ENCODE data around the gene UBE2QL1.
"Not testable (repeated sequence)": the region's sequence is repeated elsewhere in the genome, so short reads cannot be mapped to it uniquely, and the experiment has no call there.

UBE2QL1 gene

DNA sequence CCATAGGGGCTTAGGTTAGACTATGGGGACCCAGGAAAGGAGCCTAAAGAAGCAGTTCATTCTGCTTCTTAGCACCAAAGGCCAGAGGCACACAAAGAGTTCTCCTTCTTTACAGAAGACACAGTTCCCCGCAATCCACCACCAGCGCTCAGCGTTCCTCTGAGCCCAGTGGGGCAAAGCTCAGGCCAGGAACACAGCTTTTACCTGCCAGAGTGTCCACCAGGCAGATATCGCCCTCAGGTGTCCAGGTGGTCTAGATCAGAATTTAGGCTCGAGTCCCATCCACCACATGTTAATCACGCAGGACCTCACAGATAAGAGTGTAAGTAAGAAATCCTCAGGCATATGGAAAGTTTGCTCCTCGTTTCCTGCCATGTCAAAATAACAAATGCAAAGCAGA lies 53.0 kb downstream of the UBE2QL1 start:
- DNase-seq, result no peak

DNA sequence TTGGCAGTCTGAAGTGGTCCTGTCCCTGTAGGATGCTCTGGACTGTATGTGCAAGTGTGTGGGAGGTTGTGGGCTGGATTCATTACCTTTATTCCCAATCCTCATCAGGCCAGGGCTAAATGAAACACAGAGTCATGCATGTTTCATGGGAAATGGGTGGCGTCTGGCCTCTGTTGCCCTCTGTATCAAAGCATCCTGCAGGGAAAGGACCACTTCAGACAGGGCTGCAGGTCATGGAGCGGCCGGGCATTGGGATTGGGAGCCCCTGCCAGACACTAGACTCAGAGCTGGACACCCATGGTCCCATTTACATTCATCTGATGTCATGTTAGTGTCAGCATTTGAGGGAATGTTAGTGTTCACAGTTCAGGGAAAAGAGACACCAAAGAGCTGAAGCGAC lies 53.8 kb downstream of the UBE2QL1 start:
- no peak for DNase-seq

DNA sequence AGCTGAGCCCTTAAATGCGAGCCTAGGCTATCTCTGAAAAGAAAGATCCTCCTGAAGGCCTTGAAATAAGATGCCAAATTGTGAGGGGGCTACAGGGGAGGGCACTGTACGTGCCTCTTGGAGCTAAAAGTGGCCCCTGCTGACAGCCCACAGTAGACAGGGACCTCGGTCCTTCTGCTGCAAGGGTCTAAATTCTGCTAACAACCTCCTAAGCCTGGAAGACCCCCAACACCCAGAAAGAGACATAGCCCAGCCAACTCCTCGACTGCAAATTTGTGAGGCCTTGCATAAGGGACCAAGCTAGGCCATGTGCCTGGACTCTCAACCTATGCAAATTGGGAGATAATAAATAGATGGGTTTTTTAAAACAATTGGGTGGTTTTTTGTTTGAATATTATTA lies 54.7 kb downstream of the UBE2QL1 start:
- DNase-seq, result no peak

DNA sequence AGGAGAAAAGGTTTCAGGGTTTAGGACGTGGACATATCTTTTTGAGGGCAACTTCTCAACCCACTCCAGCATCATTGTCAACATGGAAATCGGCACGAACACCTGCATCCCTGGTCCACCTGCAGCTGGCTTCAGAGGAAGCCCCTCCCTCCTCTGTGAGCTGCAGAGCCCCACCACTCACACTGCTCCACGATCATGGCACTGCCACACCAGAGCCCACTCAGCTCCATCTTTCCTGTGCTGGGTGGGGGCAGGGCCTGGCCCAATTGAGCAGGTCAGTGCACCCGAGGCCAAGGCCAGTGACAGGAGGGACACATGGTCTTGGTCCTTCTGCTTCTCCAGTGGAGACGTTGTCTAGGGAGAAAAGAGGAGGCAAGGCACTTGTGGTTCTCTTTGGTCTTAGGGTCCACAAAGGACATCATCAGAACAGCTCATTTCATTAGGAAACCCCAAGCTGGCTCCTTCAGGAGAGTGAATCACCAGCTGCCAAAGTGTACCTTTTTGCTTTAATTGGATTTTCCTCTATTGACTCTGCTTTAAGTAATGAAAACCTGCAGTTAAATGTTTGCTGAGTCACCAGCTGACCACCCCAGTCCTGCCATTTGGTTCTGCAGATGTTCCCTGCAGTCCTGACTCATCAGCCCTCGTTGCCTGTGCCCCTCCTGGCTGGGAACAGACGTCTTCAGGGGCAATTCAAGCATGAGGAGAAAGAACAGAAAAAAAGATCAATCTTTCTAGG lies 56.2 kb downstream of the UBE2QL1 start:
- DNase-seq, result no peak

DNA sequence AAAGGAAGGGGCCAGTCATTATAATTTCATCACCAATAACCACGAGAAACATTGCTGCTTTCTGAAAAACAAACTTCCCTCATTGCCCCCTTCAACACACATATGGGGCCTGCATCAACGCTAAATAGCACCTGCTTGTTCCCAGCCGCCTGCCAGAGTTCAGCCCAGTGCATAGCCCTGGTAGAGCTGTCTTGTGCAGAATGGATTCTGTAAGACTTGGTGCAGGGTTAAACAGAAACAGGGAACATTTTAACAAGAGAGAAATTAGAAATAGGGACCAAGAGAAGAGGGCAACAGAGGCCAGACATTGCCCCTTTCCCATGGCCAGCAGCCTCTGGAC lies 56.7 kb downstream of the UBE2QL1 start:
- no peak for DNase-seq

DNA sequence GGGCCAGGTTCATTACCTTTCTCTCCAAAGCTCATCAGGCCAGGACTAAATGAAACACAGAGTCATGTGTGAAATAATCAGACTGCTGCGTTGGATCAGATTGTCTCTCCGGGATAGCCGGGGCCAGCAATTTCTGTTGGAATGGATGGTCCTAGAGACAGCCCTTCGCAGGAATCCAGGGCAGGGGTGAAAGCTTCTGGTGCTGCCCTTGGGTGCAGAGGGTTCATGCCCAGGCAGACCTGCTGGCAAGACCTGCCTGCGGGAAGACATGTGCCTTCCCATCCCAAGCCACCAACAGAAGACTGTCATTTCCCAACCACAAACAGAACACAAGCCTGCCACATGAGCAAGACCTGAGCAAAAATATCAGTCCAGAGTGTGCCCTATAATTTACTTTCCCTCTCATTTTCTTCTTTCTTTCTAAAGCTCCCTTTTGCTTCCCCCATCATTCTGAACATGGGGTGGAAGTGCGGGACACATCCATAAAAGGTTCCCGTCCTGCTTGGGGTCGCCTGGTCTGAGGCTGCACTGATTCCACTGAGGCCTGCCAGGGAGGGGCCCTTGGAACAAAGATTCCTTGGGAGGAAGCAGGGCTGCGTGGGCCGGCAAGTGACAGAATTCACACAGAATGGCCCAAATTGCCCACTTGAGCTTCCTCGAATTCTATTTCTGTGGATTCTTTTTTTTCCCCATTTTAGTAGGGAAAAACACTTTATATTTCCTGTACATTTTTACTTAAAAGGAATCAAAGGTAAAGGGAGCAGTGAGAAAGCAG lies 57.3 kb downstream of the UBE2QL1 start:
- no peak for DNase-seq

DNA sequence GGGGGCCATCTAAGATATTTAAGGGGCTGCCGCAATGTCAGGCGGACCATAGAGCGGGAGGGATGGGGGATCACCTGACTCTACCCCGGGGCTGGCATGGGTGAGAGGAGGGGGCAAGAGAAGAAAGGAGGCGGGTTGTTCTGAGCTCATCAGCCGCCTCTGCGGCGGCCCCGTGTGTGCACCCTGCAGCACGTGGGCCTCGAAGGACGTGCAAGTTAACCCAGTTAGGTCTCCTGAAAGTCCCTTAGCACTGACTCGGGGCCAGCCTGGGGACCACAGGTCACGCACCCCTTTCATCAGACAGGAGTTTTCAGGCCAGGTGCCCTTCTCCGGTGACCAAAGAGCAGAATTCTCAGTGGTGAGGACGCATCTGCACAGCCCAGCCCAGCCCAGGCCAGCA lies 58.0 kb downstream of the UBE2QL1 start:
- DNase-seq, result no peak

DNA sequence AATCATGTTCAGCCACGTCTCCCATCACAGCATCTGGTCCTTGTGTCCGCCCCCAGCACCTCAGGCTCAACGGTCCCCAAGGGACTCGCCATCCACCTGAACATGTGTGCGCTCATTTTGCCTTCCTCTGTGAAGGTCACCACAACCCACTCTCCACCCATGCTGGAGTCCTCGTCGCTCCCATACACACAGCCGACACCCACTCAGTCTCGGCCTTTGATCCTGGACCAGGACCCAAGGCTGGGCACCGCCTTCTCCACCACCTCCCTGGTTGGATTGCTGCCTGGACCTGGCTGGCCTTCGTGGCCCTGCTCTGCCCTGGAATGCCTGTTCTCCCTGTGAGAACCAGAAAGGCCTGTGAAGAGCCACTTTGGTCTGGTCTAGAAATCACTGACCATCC lies 60.3 kb downstream of the UBE2QL1 start:
- no peak for DNase-seq

DNA sequence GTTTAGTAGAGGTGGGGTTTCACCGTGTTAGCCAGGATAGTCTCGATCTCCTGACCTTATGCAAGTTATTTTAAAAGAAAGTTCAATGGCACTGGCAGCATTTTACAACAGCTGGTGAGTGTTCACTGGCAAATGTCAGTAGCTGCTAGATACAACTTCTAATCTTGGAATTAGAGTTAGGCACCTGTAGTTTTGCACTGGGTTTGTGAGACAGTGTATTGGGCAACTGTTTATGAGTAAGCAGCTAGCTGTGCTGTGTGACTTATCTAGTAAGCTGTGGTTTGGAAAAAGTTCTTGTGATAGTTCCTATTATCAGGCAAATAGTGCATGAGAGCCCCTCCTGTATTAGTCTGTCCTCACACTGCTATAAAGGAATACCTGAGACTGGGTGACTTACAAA lies 61.5 kb downstream of the UBE2QL1 start:
- no peak for DNase-seq

DNA sequence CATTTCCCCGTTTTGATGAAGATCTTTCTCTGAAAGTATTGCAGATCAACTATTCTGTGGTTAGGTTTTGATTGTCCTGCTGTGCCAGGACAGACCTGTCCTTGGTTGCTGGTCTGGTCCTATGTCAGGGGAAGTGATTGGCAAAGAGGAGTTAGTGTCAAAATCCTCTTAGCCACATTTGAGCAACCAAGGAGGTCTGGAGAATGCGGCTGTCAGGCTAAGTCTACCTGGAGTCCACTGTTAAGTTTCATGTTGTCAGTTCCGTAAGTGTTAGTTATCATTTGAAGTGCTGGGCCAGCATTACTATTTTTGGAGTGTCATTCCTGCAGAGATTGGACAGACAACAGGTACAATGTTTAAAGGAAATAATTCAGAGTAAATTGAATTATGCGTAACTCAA lies 62.3 kb downstream of the UBE2QL1 start:
- DNase-seq, result no peak

DNA sequence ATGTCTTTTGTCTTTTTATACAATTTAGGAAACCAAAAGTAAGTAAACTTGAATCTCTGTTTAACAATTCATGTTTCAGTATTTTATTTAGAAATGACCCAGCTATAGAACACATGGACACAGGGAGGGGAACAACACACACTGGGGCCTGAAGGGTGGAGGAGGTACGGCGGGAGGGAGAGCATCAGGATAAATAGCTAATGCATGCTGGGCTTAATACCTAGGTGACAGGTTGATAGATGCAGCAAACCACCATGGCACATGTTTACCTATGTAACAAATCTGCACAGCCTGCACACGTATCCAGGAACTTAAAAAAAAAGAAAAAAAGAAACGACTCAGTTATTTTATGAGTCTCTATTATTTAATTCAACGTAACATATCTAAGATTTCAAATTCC lies 67.2 kb downstream of the UBE2QL1 start:
- DNase-seq, result not testable (repeated sequence)

DNA sequence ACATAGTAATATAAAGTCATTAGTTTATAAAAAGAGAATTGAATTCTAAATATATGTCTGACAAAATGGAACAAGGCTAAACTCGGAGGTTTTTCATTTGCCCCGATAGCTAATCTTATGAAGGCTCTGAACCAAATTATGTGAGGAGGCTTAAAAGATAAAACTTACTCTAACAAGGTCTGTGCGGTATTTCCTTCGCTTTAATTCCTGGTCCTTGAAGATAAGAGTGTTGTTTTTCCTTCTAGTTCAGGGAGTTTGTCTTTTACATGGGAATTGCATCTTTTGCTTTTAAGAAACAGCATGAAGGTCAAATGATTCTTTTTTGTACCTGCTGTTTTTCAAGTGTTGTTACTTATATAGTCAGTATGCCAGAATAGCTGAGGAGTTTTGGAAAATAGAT lies 68.2 kb downstream of the UBE2QL1 start:
- DNase-seq, result no peak

DNA sequence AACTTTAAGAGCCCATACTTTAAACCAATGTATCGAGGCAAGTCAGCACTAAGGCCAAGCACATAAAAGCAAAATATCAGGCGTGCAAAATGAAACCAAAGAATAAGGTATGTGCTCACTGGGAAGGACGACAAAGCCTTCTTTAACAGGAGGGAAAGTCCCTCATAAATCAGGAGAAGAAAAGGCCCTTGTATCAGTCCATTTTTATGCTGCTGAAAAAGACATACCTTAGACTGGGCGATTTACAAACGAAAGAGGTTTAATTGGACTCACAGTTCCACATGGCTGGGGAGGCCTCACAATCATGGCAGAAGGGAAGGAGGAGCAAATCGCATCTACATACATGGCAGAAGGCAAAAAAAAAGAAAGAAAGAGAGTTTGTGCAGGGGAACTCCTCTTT lies 68.9 kb downstream of the UBE2QL1 start:
- DNase-seq, result no peak

DNA sequence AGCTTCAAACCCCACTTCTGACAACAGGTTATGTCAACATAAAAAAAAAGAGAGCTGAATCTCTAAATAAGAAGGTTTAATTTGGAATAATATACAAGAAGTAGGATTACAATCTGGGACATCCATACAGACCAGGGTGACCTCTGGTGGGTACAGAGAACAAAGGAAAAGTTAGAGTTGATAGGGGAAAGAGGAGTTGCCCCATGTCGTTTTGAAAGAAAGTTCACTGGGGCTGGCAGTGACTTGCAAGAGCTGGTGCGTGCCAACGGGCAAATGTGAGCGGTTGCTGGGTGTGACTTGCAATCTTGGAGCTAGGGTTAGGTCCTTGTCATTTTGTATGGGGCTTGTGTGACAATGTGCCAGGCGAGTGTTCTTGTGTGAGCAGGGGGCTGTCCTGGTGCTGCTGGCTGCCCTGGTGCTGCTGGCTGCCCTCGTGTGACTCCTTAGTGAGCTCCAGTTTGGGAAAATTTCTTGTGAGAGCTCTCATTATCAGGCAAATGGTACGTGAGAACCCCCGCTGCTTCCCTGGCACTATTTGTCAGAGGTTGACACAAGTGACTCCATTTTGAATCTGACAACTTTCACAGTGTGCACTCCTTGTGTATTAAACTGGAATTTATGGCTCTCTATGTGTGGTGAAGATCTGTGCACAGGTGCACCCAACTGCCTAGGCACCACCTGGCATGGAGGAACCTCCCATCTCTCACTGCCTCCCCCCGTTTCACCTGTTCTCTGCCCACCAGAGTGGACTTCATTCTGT lies 69.8 kb downstream of the UBE2QL1 start:
- no peak for DNase-seq

DNA sequence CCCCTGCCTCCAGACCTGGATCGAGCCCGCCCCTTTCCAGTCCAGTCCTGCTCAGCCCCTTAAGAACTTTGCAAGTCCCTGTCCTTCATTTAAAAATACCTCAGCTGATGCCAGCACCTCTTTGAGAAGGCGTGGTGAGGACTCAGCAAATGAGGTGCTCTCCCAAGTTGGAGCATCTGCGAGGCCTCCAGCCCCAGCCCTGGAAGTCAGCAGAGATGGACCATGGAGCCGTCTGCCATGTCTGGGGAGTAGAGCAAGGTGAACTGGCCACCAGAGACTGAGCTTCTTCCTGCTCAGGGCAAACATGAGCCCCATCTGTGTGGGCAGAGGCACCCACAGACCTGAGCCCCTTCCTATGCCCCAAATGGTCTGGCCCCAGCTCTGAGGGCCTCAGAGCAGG lies 71.5 kb downstream of the UBE2QL1 start:
- no peak for DNase-seq

DNA sequence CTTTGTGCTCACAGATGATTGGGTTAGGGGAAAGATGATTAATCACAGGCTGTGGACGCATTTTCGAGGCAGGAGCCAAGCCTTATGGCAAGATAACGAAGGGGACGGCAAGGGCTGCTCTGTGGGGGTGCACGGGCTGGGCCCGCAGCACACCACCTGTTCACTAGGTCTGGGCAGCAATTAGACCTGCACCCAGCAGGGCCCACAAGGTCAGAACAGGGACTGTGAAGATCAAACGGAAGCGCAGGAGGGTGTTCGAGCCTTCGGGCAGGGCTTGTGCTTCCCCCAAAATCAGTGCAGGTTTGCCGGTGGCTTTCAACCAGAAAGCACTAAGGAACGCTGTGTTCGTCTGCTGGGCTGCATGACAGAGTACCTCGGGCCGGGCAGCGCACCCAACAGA lies 73.7 kb downstream of the UBE2QL1 start:
- no peak for DNase-seq

DNA sequence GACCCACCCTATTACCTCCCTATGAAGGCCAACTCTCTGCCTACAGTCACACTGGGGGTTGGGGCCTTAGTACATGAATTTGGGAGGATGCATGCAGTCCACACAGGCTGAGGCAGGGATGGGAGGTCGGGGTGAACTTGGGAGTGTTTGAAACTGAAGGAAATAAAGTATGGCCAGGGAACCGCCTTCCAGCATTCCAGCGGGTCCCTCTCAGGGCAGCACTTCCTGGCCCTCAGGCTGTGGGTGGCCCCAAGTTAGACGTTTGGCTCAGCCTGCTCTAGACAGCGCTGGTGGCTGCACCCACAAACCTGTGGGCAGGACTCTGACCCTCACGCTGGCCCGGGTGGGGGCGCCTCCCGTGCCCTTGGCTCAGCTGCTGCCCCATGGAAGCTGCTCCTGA lies 74.3 kb downstream of the UBE2QL1 start:
- DNase-seq, result no peak

DNA sequence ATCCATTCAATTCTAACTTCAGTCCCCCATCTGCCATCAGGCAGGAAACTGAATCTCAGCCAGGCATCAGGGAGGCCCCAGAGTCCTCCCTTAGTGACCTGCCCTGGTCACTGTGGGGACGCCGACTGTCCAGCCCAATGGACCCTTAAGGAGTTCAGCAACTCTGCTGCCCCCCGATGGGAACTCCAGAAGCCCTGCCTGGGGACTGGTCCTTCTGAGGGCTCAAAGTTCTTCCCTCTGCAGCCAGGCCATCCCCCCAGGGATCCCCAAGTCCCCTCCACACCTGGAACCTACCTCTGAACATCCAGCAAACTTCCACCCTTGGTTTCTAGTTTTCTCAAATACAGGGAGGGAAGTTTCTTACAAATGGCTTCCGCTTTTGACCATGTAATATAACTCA lies 76.8 kb downstream of the UBE2QL1 start:
- DNase-seq, result no peak

DNA sequence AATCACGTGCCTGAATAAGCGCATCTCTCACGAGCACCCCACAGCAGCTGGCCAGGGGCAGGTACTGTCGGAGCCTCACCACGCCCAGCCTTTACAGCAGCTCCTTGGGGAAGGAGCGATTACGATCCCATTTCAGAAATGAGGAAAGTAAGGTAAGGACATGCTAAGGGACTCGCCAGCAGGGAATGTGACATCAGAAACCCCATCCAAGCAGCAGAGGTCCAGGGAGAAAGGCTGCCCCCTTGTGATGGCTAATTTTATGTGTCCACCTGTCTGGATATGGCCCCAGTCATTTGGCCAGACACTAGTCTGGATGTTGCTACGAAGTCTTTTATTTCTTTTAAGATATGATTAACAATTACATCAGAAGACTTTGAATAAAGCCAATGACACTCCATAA lies 77.3 kb downstream of the UBE2QL1 start:
- DNase-seq, result no peak

DNA sequence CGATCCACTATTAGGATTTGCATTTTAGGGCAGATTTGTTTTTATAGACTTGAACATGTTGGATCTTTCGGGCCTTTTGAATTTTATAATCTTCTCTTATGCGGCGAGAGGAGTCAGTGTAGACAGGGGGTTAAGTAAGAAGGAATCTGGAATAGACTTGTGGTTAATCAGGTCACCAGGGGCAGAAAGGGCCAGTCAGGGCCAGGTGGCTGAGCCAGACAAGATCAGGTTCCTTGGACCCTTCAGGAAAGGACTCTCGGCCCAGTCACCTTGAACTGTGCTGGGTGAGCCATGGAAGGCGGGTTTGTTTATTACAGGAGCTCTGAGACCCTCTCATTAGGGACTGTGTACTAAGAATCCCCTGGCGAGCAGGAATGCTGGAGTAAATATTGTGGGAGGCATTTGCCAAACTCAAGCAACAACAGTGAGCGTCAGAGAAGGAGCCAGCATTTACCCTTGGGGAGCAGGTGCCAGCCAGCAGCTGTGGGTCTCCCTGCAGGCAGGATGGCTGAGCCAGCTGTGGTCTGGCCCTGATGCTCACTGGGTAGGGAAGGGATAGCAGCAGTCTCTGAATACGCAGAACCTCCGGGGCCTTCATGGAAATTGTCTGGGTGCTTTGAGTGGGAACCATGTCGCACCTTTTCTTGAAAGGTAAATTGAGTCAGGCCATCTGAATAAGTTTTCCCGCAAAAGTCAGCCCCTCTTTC lies 79.2 kb downstream of the UBE2QL1 start:
- DNase-seq, result no peak

DNA sequence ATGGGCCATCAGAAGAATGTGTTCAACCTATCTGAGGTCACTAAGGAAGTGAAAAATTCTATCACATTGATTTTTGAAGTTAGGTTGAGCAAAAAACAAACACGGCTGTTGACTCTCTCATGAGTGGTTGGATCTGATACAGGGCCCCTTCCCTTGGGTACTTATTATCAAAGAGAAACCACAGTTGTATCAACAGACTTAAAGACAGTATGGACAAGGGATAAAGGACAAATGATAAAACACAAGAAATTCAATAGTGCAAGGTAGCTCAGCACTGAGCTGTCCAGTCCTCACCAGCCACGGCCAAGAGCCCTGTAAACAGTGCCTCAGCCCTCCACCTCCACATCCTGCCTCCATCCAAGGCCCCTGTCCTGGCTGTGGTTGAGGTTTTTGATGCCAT lies 86.9 kb downstream of the UBE2QL1 start:
- DNase-seq, result no peak

DNA sequence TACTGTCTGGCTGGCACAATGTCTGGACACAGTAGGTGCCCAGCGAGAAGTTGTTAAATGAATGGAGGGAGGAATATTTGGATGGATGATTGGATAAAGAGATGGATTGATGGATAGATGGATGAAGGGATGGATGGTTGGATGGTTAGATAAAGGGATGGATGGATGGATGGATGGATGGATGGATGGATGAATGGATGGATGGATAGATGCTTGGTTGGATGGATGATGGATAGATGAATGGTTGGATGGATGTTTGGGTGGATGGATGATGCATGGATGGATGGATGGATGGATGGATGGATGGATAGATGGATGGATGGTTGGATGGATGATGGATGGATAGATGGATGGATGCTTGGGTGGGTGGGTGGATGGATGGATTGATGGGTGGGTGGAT lies 90.4 kb downstream of the UBE2QL1 start:
- DNase-seq, result no peak

DNA sequence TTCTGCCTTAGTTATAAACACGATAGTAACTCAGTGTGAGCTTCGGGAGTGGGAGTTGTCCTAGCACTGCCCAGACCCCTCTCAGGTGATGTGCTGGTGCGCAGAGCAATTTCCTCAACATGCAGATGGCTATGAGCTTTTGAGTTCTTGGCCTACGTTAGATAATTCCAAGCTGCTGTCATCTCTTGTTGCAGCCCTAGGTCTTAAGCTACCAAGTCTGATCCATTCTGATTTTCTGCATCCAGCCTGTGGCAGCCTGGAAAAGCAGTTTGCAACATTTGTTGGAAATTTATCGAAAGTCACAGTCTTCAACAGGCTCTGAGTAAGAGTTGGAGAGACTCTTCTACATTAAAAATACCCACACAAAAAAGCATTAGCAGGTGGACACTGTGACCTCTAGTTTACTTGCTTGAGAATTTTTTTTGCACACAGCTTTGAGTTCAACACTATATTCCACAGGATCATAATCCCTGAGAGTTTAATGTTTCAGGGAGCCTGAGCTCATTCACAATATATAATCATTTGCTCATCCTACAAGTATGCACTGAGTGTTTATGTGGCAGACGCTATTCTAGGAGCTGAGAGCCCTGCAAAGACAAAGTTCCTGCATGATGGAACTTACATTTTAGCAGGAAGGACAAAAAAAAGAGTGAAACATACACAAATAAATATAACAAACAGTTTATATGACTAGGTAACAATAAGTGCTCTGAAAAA lies 91.6 kb downstream of the UBE2QL1 start:
- no peak for DNase-seq

Measured in NCI-H2227 treated with DMSO at 0.1 percent for 48 hours (cell line).